ENCODE data around the gene BCL2L1.

- TF ChIP-seq PATZ1 (CRISPR knock-in tag; IDR thresholded peaks at IDR 0.05; ENCODE audit: borderline replicate concordance) (no peak), ZFP3 (CRISPR knock-in tag; IDR thresholded peaks at IDR 0.05) (no peak), CREB5 (CRISPR knock-in tag; IDR thresholded peaks at IDR 0.05; ENCODE audit: low read depth) (no peak), TSHZ2 (CRISPR knock-in tag; IDR thresholded peaks at IDR 0.05) (no peak), ARNTL (CRISPR knock-in tag; IDR thresholded peaks at IDR 0.05; ENCODE audit: borderline replicate concordance, low read depth) (no peak), BACH2 (CRISPR knock-in tag; IDR thresholded peaks at IDR 0.05; ENCODE audit: borderline replicate concordance) (no peak), ESRRG (CRISPR knock-in tag; IDR thresholded peaks at IDR 0.05) (no peak), ZNF565 (CRISPR knock-in tag; conservative IDR thresholded peaks at IDR 0.05; ENCODE audit: low read depth) (no peak), RARB (CRISPR knock-in tag; IDR thresholded peaks at IDR 0.05) (no peak), ISL1 (CRISPR knock-in tag; IDR thresholded peaks at IDR 0.05) (no peak), SNAI2 (CRISPR knock-in tag; IDR thresholded peaks at IDR 0.05) (no peak), POU6F1 (CRISPR knock-in tag; IDR thresholded peaks at IDR 0.05; ENCODE audit: borderline replicate concordance, low read depth) (no peak), TOX (CRISPR knock-in tag; IDR thresholded peaks at IDR 0.05; ENCODE audit: borderline replicate concordance) (no peak), ZNF8 (CRISPR knock-in tag; IDR thresholded peaks at IDR 0.05) (no peak)
Observed at GRCh38 chr20:31671324-31671723, 51.3 kb downstream of the BCL2L1 start.

All from SK-N-SH treated with all-trans-retinoic acid at 6 μM for 48 hours (cell line).